GM12891 (cell line): Measurements from ENCODE around the gene CITED2.

Source experiments
- DNase-seq: peaks from one replicate; pipeline ENCODE4 v3.0.0; 2011; ENCODE audit warnings: low spot score; ENCODE audit not compliant: insufficient read length
- FAIRE-seq: peaks from 2 replicates; lab custom pipeline; 2011; peaks lifted over from hg19 to GRCh38; lab: Jason Lieb, UNC
- PAX5 ChIP-seq: IDR thresholded peaks from 2 replicates; pipeline ENCODE4 v1.6.1; 2011; ENCODE audit warnings: low read length, moderate library complexity, mild to moderate bottlenecking; ENCODE audit not compliant: insufficient read depth, severe bottlenecking
- POLR2A ChIP-seq: IDR thresholded peaks from 2 replicates; pipeline ENCODE4 v1.6.1; 2011; ENCODE audit warnings: low read depth, low read length, control low read depth
- POLR2AphosphoS5 ChIP-seq: IDR thresholded peaks from 2 replicates; pipeline ENCODE4 v1.6.1; 2011; ENCODE audit warnings: low read depth, low read length, control low read depth
- POU2F2 ChIP-seq: IDR thresholded peaks from 2 replicates; pipeline ENCODE4 v1.6.1; 2011; ENCODE audit warnings: low read depth, mild to moderate bottlenecking, control low read depth, low read length, moderate library complexity
- SPI1 ChIP-seq: IDR thresholded peaks from 2 replicates; pipeline ENCODE4 v1.6.1; 2011; ENCODE audit warnings: low read depth, low read length, control low read depth
- TAF1 ChIP-seq: IDR thresholded peaks from 2 replicates; pipeline ENCODE4 v1.6.1; 2011; ENCODE audit warnings: low read depth, low read length, control low read depth

Gene CITED2

DNA sequence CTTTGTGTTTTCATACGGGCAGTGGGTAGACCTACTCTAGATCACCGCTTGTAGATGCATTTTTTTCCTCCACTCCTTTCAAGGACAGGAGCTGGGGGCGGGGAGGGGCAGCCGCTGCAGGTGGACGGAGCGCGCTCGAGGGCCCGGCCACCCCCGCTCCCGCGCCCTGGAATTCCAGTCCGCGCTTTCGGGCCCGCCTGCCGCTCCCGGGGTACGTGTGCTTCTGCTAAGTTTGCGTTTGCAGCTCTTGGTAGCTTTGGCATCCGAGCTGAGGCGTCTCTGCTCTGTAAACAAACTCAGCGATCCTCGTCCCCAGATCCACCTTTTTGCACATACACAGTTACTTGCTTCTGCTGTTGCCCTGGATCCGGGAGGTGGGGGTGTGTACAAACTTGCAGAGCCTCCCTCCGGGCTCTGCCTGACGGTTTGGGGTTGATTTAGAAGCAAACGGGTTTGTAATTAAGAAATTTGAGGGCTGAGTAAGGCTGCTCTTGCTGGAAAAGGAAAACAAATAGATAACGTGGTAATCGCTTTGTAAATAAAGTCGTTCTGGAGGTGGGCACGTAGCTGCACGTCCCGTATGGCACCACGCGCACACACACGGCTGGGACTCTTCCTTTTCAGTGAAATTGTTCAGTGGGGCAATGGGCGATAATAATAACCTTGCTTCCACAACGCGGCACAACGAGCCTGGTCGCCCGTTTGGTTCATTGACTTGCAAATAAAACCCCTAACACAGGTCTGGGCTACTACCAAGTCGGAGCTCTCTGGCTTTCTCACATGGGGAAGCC, 973 bp upstream of the CITED2 start:
- FAIRE-seq, result peak; percentile 85
- TF ChIP-seq POLR2A, result peak; percentile 44; the same call in 1 of the 2 replicates
- no peak for TF ChIP-seq PAX5
- TF ChIP-seq TAF1, result peak; percentile 40; the same call in 1 of the 2 replicates
- peak; percentile 43 for DNase-seq

GRCh38 chr6:139373928-139374356, 506 bp downstream of the CITED2 start:
- no peak for DNase-seq
- peak; percentile 35 for FAIRE-seq
- TF ChIP-seq SPI1 (peak; percentile 66), TAF1 (no peak)

DNA sequence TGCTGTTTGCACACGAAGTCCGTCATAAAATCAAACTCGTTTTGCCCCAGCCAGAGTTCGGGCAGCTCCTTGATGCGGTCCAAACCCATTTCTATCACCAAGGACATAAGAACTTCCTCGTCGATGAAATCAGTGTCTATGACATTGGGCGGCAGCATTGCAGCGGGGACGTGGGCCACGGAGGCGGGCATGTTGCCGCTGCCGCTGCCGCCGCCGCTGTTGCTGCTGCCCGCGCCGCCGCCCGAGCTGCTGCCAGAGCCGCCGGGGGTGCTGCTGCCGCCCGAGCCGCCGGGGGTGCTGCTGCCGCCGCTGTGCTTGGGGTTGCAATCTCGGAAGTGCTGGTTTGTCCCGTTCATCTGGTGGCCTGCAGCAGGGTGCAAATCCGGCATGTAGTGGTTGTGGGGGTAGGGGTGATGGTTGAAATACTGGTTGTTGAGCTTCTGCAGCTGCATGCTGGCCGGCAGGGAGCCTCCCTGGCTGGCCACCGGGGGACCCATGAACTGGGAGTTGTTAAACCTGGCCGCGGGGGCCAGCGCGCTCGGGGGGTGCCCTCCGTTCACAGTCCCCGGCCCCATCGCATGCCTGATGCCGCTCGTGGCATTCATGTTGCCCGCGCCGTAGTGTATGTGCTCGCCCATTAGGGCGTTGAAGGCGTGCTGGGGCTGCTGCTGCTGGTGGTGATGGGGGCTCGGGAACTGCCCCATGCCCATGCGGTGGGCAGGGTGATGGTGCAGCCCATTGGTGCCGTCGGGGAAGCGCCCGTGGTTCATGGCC, 1.1 kb downstream of the CITED2 start:
- peak; percentile 31 for DNase-seq
- TF ChIP-seq PAX5 (no peak), POU2F2 (0 out of 2 replicates have a peak, but pooled peaks have one; percentile 43)
- FAIRE-seq, result peak; percentile 76

- DNase-seq (no peak), FAIRE-seq (no peak)
- TF ChIP-seq SPI1, result no peak
- no peak for TF ChIP-seq POU2F2
- no peak for TF ChIP-seq TAF1
- TF ChIP-seq POLR2AphosphoS5, result no peak
- TF ChIP-seq POLR2A, result no peak
- TF ChIP-seq PAX5, result no peak
These were observed 1.9 kb downstream of the CITED2 start for GRCh38 chr6:139372326-139373153.

DNA sequence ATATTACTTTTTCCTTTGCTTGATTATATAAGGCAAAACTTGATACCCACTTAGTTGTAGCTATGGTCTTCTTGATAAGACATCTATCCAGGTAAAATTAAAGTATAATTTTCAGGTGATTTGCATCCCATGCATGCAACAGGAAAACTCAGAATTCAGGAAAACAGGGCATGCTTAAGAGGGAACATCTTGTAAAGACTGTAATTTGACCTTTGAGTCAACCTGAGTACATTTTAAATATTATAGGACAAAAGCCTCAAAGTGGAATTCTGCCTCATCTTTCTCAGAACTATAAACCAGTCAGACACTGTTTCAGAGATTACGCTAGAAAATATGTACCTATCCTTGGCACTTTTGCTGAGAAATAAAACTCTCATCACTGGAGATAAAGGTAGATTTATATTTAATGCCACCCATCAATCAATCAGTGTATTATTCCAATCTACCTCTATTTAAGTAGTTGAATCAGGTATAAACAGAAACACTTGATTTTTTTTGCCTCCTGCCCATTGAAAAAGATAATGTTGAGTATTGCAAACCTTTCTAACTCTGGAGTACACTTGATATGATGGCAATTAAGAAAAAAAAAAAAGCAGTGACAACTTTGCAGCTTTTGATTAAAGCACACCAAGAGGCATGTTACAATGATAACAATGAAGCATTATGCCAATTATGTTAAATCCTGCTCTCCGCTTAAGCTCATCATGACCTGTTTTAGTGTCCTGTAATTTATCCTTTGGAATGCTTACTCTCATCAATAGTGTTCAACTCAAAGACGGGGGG, 2.8 kb downstream of the CITED2 start:
- FAIRE-seq (no peak), DNase-seq (no peak)
- no peak for TF ChIP-seq SPI1

GRCh38 chr6:139370999-139371345, 3.5 kb downstream of the CITED2 start:
- TF ChIP-seq POLR2A (no peak), POU2F2 (no peak), POLR2AphosphoS5 (no peak), TAF1 (no peak)
- no peak for DNase-seq
- FAIRE-seq, result no peak

GRCh38 chr6:139370283-139370998, 4.0 kb downstream of the CITED2 start:
- TF ChIP-seq POLR2AphosphoS5, result no peak
- TF ChIP-seq POLR2A, result no peak
- TF ChIP-seq TAF1, result no peak
- TF ChIP-seq SPI1, result no peak
- no peak for TF ChIP-seq PAX5
- TF ChIP-seq POU2F2, result no peak
- no peak for DNase-seq
- no peak for FAIRE-seq

DNA sequence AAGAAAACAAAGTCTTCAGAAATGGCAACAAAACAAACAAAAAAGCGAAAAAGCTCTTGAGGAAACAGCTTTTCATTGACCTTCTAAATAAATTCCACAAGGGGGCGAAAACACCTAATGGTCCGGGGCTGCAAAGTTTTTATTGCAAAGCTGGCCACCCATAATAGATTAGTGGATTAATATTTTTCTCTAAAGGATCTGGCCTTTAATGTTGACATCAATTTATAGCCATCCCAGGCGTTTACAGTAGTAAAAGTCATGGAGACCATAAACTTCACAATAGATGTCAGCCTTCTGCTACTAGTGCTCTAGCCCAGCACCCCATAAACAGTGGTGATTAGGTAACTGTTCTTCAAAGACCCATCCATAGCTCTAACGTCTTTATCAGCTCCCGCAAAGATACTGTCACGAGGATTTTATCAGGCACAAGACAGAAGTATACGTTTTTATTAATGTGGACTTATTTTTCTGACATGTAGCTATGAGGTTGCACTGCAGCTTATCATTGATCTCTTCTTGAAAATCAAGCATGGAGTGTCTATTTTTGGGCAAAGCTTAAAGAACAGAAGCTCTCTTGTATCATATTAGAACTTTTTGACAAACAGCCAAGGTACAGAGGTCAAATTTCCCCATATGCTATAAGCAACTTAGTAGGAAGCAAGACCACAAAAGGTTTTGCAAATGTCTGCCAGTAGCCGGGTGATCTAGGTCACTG, 4.7 kb downstream of the CITED2 start:
- FAIRE-seq (peak; percentile 9), DNase-seq (no peak)
- TF ChIP-seq POLR2AphosphoS5 (no peak), POU2F2 (no peak), PAX5 (no peak), SPI1 (no peak), POLR2A (no peak), TAF1 (no peak)
